HCT116 (cell line): ENCODE data around the gene GRAMD2A. TPM values are rescaled to one million over a fixed set of nuclear protein-coding genes. Genes with fewer than 3 reads are reported as not detected.

Experiments
- ATAC-seq: fragments of 200-7000 bp; cut with Tn5 transposase; 2 replicates; pipeline ENCODE4 v1.9.1; 2020; ENCODE audit warnings: mild to moderate bottlenecking, moderate library complexity
- BruUV-seq: library from RNA; stranded (reverse); fragments of 400-500 nt; replicated peaks from 2 replicates; lab custom pipeline; 2021; lab: Mats Ljungman, UMichigan
- CTCF ChIA-PET: fragments of 300-600 bp; sonication (Branson Sonifier 250); formaldehyde crosslinking; loops from one replicate; lab custom pipeline; 2021; ENCODE audit warnings: antibody characterized with exemption; lab: Charles Lee
- POLR2A ChIA-PET: fragments of 300-600, 350-600 bp; sonication (Branson Sonifier 250); formaldehyde crosslinking; loops from one replicate; lab custom pipeline; 2021; ENCODE audit warnings: antibody characterized with exemption; lab: Charles Lee
- RAD21 ChIA-PET, 2 experiments: fragments of 300-600 bp; sonication (Branson Sonifier 250); formaldehyde crosslinking; loops; one replicate each; lab custom pipeline; 2023; ENCODE audit warnings: low total read pairs in 2 of 2; ENCODE audit not compliant: uncharacterized antibody in 2 of 2, unreplicated experiment in 2 of 2, low non-redundant PET in 1 of 2; lab: Charles Lee
- DNase-seq: peaks from one replicate; pipeline ENCODE4 v3.0.0-alpha.2; 2010; ENCODE audit warnings: low read depth, low spot score
- H2AFZ ChIP-seq: fragments of 200-600 bp; shearing (Covaris generic), sonication (generic); 2 replicates; pipeline ENCODE4 v1.6.1; 2017; ENCODE audit warnings: low read depth, mixed run types, mixed read lengths, antibody characterized with exemption, low read length; ENCODE audit not compliant: poor library complexity, severe bottlenecking
- H3K27ac ChIP-seq: 2 replicates; pipeline ENCODE4 v1.5.1; 2012; ENCODE audit warnings: low read depth, low read length
- H3K27me3 ChIP-seq: fragments of 200-600 bp; sonication (generic); 2 replicates; pipeline ENCODE4 v1.6.1; 2016; ENCODE audit warnings: mixed run types, low read length, mixed read lengths; ENCODE audit not compliant: insufficient read depth
- H3K36me3 ChIP-seq, 2 experiments: fragments of 200-500 bp in 1 of 2; fragments of 200-600 bp in 1 of 2; sonication (Bioruptor generic) in 1 of 2; sonication (generic) in 1 of 2; 2 replicates each; pipeline versions ENCODE4 v1.5.1 to v1.6.1; 2014 to 2016; ENCODE audit warnings: low read length in 2 of 2, inconsistent platforms in 1 of 2, mixed read lengths in 1 of 2, mixed run types in 1 of 2; ENCODE audit not compliant: insufficient read depth in 2 of 2, control insufficient read depth in 1 of 2
- H3K4me1 ChIP-seq, 2 experiments: fragments of 200-600 bp in 1 of 2; sonication (generic) in 1 of 2; 2 replicates each; pipeline versions ENCODE4 v1.5.1 to v1.6.1; 2012 to 2017; ENCODE audit warnings: low read length in 2 of 2, inconsistent platforms in 1 of 2, mild to moderate bottlenecking in 1 of 2, mixed read lengths in 1 of 2, mixed run types in 1 of 2, moderate library complexity in 1 of 2; ENCODE audit not compliant: insufficient read depth in 2 of 2, control insufficient read depth in 1 of 2
- H3K4me2 ChIP-seq: fragments of 200-600 bp; sonication (generic); 2 replicates; pipeline ENCODE4 v1.6.1; 2017; ENCODE audit warnings: mixed run types, low read length, mixed read lengths
- H3K4me3 ChIP-seq, 2 experiments: fragments of 200-600 bp in 1 of 2; sonication (generic) in 1 of 2; replicated peaks in 1 of 2; 2 replicates each; pipeline ENCODE4 v1.5.1; 2011 to 2016; ENCODE audit warnings: low read length in 2 of 2, control low read depth in 1 of 2, low read depth in 1 of 2, mild to moderate bottlenecking in 1 of 2, mixed read lengths in 1 of 2, mixed run types in 1 of 2
- H3K79me2 ChIP-seq: fragments of 200-600 bp; sonication (generic); 2 replicates; pipeline ENCODE4 v1.6.1; 2017; ENCODE audit warnings: mild to moderate bottlenecking, mixed run types, low read length, moderate library complexity, mixed read lengths; ENCODE audit not compliant: insufficient read depth
- H3K9ac ChIP-seq: fragments of 200-600 bp; sonication (generic); 2 replicates; pipeline ENCODE4 v1.6.1; 2016; ENCODE audit warnings: low read length, mixed read lengths
- H3K9me2 ChIP-seq: fragments of 200-600 bp; sonication (generic), shearing (Covaris generic); 2 replicates; pipeline ENCODE4 v1.6.1; 2017; ENCODE audit warnings: mixed run types, mild to moderate bottlenecking, moderate library complexity; ENCODE audit not compliant: insufficient read depth
- H3K9me3 ChIP-seq, 2 experiments: fragments of 200-500 bp in 1 of 2; fragments of 200-600 bp in 1 of 2; sonication (Bioruptor generic) in 1 of 2; sonication (generic) in 1 of 2; 2 replicates each; pipeline ENCODE4 v1.6.1; 2014 to 2017; ENCODE audit warnings: low read length in 2 of 2, mixed read lengths in 2 of 2, inconsistent platforms in 1 of 2, low read depth in 1 of 2, mild to moderate bottlenecking in 1 of 2, mixed run types in 1 of 2, moderate library complexity in 1 of 2; ENCODE audit not compliant: control insufficient read depth in 1 of 2, insufficient read depth in 1 of 2
- H4K20me1 ChIP-seq: fragments of 200-600 bp; sonication (generic), shearing (Covaris generic); 2 replicates; pipeline ENCODE4 v1.6.1; 2017; ENCODE audit warnings: mixed run types, mild to moderate bottlenecking, moderate library complexity; ENCODE audit not compliant: insufficient read depth
- EGR1 ChIP-seq: IDR thresholded peaks from 2 replicates; pipeline ENCODE4 v1.6.1; 2012; ENCODE audit warnings: low read depth
- EZH2 ChIP-seq: fragments of 200-600 bp; sonication (generic); IDR thresholded peaks from 2 replicates; pipeline ENCODE4 v1.6.1; 2017; ENCODE audit warnings: antibody characterized with exemption, mixed run types
- FOSL1 ChIP-seq: IDR thresholded peaks from 2 replicates; pipeline ENCODE4 v1.6.1; 2012; ENCODE audit warnings: low read depth
- POLR2AphosphoS5 ChIP-seq: IDR thresholded peaks from 2 replicates; pipeline ENCODE4 v1.6.1; 2011; ENCODE audit warnings: mild to moderate bottlenecking, low read depth, low read length, moderate library complexity
- SRF ChIP-seq: IDR thresholded peaks from 2 replicates; pipeline ENCODE4 v1.6.1; 2012; ENCODE audit warnings: low read depth
- YY1 ChIP-seq: IDR thresholded peaks from 2 replicates; pipeline ENCODE4 v1.6.1; 2011; ENCODE audit warnings: low read length, low read depth, moderate library complexity, mild to moderate bottlenecking; ENCODE audit not compliant: insufficient replicate concordance; ENCODE audit errors: extremely low read depth
- ZFX ChIP-seq: fragments of 450-650 bp; IDR thresholded peaks from 2 replicates; pipeline ENCODE4 v1.6.1; 2017
- ZNF274 ChIP-seq: fragments of 200-500 bp; sonication (Bioruptor generic); IDR thresholded peaks from 2 replicates; pipeline ENCODE4 v1.6.1; 2014; ENCODE audit warnings: mild to moderate bottlenecking, low read depth, low read length, inconsistent platforms
- intact Hi-C: fragments of 100-400 bp; cut with micrococcal nuclease; formaldehyde crosslinking; loops from 2 replicates; pipeline ENCODE4 v1.10.0; 2022
- total RNA-seq: library from RNA; stranded (reverse); gene quantifications from one replicate; pipeline ENCODE4 v1.2.1, GENCODE V29; 2021; ENCODE audit not compliant: unreplicated experiment
- TF ChIP-seq, protein P1 (sequence below): IDR thresholded peaks from 2 replicates; pipeline ENCODE4 v1.6.1; 2012
- TF ChIP-seq, protein P2 (sequence below): IDR thresholded peaks from 2 replicates; pipeline ENCODE4 v1.6.1; 2012; ENCODE audit warnings: low read depth
- TF ChIP-seq, protein P3 (sequence below): IDR thresholded peaks from 2 replicates; pipeline ENCODE4 v1.6.1; 2011; ENCODE audit warnings: mild to moderate bottlenecking, low read length, moderate library complexity; ENCODE audit not compliant: insufficient replicate concordance; ENCODE audit errors: extremely low read depth

GRAMD2A gene
- total RNA-seq, 1 experiment from 2014 or later, result 8.0 TPM

DNA sequence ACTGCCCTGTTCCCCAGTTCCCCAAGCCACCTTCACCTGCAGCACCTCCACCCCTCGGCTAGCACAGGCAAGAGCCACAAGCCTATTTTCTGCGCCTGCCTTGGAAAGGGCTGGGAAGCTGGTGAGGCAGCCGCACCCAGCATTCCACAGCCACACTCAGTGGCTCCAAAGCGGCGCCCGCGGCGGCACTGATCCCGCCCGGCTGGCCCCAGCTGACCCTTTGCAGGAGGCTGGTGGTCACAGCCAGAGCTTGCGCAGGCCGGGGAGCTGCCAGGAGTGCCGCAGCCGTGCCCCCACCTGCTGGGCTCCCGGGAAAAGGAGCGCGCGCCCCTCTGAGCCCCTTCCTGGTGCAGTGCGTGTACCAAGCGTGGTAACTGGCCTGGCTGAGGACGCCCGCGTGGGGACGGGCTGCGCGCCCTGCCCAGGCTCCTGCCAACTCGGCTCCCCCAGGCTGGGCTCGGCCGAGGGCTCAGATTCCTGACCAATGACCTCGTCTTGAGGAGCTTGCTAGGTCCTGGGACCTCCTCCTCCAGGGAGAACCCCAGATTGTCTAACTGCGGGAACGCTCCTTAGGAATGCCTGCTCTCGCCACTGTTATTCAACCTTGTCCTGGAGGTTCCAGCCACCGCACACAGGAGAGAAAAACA, 13.3 kb downstream of the GRAMD2A start:
- ATAC-seq (peak; percentile 93), DNase-seq (peak; percentile 13)
- Histone ChIP-seq H3K27ac (peak overlapping the region; percentile 52), H3K79me2 (no peaks in the 10 kb centered on the region), H3K9ac (peak overlapping the region; percentile 67), H3K4me2 (peak overlapping the region; percentile 93), H3K9me3 (no peaks in the 10 kb centered on the region), H3K9me2 (no peaks in the 10 kb centered on the region), H3K4me1 (peaks cover 17 to 20% of the 10 kb centered on the region in 2 experiments), H3K4me3 (peak overlapping the region; percentile 47 to 66), H2AFZ (peak overlapping the region; percentile 68), H3K36me3 (no peaks in the 10 kb centered on the region)
- ChIA-PET CTCF (no interaction called here), POLR2A (no interaction called here)
- intact Hi-C loops, result no loop called here
- no peak for TF ChIP-seq EGR1
- TF ChIP-seq EZH2, result no peak
- TF ChIP-seq, protein P1, sequence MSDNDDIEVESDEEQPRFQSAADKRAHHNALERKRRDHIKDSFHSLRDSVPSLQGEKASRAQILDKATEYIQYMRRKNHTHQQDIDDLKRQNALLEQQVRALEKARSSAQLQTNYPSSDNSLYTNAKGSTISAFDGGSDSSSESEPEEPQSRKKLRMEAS, result peak; percentile 16; the same call in 1 of the 2 replicates
- no peak for TF ChIP-seq ZNF274
- no peak for TF ChIP-seq POLR2AphosphoS5
- TF ChIP-seq, all 23 proteins: peak for 1
- no peaks in the 10 kb centered on the region for H3K27me3 ChIP-seq
- H4K20me1 ChIP-seq, result no peaks in the 10 kb centered on the region
- BruUV-seq, result no TSS peak
- RAD21 ChIA-PET, result no interaction called here

DNA sequence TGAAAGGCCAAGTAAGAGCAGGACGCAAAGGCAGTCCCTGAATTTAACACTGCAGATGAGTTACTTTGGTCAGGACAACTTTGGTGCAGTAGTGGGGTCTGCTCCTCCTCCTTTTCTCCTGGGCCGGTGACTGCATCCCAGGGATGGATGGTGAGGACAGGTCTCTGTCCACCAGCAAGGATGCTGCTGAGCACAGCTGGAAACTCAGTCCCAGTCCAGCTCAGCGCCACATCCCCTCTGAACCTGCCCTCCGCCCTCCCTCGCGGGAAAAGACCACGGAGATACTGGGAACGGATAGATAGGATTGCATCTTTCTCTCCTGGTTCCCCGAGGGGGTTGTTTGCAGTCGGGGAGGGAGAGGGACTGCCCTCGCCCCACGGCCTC, 13.8 kb downstream of the GRAMD2A start:
- Histone ChIP-seq H2AFZ (peak overlapping the region; percentile 68), H3K79me2 (no peaks in the 10 kb centered on the region), H3K27me3 (no peaks in the 10 kb centered on the region), H3K9ac (peak overlapping the region; percentile 67), H3K4me1 (peaks cover 17 to 20% of the 10 kb centered on the region in 2 experiments), H3K4me3 (peak overlapping the region; percentile 47 to 66), H3K36me3 (no peaks in the 10 kb centered on the region), H3K4me2 (peak overlapping the region; percentile 93), H4K20me1 (no peaks in the 10 kb centered on the region), H3K9me2 (no peaks in the 10 kb centered on the region), H3K9me3 (no peaks in the 10 kb centered on the region), H3K27ac (peak overlapping the region; percentile 52)
- no peak; the same call in 1 of the 2 replicates for ATAC-seq
- RAD21 ChIA-PET, result no interaction called here
- no TSS peak for BruUV-seq
- CTCF ChIA-PET, result no interaction called here
- intact Hi-C loops, result no loop called here
- POLR2A ChIA-PET, result no interaction called here
- no peak for DNase-seq
- TF ChIP-seq EZH2 (no peak), YY1 (no peak), SRF (no peak), ZFX (no peak), FOSL1 (no peak)
- TF ChIP-seq, protein P2, sequence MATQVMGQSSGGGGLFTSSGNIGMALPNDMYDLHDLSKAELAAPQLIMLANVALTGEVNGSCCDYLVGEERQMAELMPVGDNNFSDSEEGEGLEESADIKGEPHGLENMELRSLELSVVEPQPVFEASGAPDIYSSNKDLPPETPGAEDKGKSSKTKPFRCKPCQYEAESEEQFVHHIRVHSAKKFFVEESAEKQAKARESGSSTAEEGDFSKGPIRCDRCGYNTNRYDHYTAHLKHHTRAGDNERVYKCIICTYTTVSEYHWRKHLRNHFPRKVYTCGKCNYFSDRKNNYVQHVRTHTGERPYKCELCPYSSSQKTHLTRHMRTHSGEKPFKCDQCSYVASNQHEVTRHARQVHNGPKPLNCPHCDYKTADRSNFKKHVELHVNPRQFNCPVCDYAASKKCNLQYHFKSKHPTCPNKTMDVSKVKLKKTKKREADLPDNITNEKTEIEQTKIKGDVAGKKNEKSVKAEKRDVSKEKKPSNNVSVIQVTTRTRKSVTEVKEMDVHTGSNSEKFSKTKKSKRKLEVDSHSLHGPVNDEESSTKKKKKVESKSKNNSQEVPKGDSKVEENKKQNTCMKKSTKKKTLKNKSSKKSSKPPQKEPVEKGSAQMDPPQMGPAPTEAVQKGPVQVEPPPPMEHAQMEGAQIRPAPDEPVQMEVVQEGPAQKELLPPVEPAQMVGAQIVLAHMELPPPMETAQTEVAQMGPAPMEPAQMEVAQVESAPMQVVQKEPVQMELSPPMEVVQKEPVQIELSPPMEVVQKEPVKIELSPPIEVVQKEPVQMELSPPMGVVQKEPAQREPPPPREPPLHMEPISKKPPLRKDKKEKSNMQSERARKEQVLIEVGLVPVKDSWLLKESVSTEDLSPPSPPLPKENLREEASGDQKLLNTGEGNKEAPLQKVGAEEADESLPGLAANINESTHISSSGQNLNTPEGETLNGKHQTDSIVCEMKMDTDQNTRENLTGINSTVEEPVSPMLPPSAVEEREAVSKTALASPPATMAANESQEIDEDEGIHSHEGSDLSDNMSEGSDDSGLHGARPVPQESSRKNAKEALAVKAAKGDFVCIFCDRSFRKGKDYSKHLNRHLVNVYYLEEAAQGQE, result no peak
- TF ChIP-seq, protein P3, sequence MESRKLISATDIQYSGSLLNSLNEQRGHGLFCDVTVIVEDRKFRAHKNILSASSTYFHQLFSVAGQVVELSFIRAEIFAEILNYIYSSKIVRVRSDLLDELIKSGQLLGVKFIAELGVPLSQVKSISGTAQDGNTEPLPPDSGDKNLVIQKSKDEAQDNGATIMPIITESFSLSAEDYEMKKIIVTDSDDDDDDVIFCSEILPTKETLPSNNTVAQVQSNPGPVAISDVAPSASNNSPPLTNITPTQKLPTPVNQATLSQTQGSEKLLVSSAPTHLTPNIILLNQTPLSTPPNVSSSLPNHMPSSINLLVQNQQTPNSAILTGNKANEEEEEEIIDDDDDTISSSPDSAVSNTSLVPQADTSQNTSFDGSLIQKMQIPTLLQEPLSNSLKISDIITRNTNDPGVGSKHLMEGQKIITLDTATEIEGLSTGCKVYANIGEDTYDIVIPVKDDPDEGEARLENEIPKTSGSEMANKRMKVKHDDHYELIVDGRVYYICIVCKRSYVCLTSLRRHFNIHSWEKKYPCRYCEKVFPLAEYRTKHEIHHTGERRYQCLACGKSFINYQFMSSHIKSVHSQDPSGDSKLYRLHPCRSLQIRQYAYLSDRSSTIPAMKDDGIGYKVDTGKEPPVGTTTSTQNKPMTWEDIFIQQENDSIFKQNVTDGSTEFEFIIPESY, result no peak
